HG02970 (cell line): ENCODE measurements around the gene ACSM6.
A peak's percentile ranks its signal among the peaks of the same experiment; 100 is the strongest.
"Not testable (repeated sequence)": the region's sequence is repeated elsewhere in the genome, so short reads cannot be mapped to it uniquely, and the experiment has no call there.

Experiments used
- ATAC-seq: cut with Tn5 transposase; IDR thresholded peaks from one replicate; pipeline ENCODE4 v1.9.1; 2021; ENCODE audit warnings: mild to moderate bottlenecking, moderate library complexity, moderate number of reproducible peaks; ENCODE audit not compliant: unreplicated experiment, low FRiP score

The ACSM6 gene

GRCh38 chr10:95193944-95194343, at the start of gene ACSM6:
ACSM6 (plus strand) TSS chr10:95194238; CDS start chr10:95194486, 248 bp downstream.
- no peak for ATAC-seq

GRCh38 chr10:95168694-95169093, 25.3 kb upstream of the ACSM6 start:
- no peak for ATAC-seq

- ATAC-seq = no peak
These were observed 24.5 kb upstream of the ACSM6 start for GRCh38 chr10:95169522-95169921.

GRCh38 chr10:95170790-95171189, 23.2 kb upstream of the ACSM6 start:
- ATAC-seq = no peak

GRCh38 chr10:95171336-95171735, 22.7 kb upstream of the ACSM6 start:
- ATAC-seq = no peak

GRCh38 chr10:95172851-95173250, 21.2 kb upstream of the ACSM6 start:
- no peak for ATAC-seq

- no peak for ATAC-seq
These were observed 17.9 kb upstream of the ACSM6 start for GRCh38 chr10:95176101-95176500.

GRCh38 chr10:95177429-95177828, 16.6 kb upstream of the ACSM6 start:
- no peak for ATAC-seq

- ATAC-seq = no peak
These were observed 15.8 kb upstream of the ACSM6 start for GRCh38 chr10:95178266-95178665.

GRCh38 chr10:95178797-95179196, 15.2 kb upstream of the ACSM6 start:
- no peak for ATAC-seq

GRCh38 chr10:95181726-95182125, 12.3 kb upstream of the ACSM6 start:
- no peak for ATAC-seq

- peak; percentile 96 for ATAC-seq
These were observed 10.5 kb upstream of the ACSM6 start for GRCh38 chr10:95183271-95184230.

GRCh38 chr10:95187617-95188016, 6.4 kb upstream of the ACSM6 start:
- no peak for ATAC-seq

- no peak for ATAC-seq
These were observed 5.4 kb upstream of the ACSM6 start for GRCh38 chr10:95188593-95188992.

- no peak for ATAC-seq
These were observed 2.0 kb downstream of the ACSM6 start for GRCh38 chr10:95196046-95196445.

GRCh38 chr10:95201736-95202135, 7.7 kb downstream of the ACSM6 start:
- ATAC-seq = no peak

GRCh38 chr10:95202865-95203264, 8.8 kb downstream of the ACSM6 start:
- ATAC-seq = not testable (repeated sequence)

- no peak for ATAC-seq
These were observed 14.8 kb downstream of the ACSM6 start for GRCh38 chr10:95208702-95209391.

- ATAC-seq = no peak
These were observed 15.6 kb downstream of the ACSM6 start for GRCh38 chr10:95209509-95210127.

GRCh38 chr10:95211606-95212279, 17.7 kb downstream of the ACSM6 start:
- no peak for ATAC-seq

- no peak for ATAC-seq
These were observed 20.3 kb downstream of the ACSM6 start for GRCh38 chr10:95214369-95214768.
